Ishikawa (cell line): ENCODE results near the gene RPRD1B.

Experiments used
- CEBPB ChIP-seq: IDR thresholded peaks from 2 replicates; pipeline ENCODE4 v1.6.1; 2012
- CREB1 ChIP-seq: IDR thresholded peaks from 2 replicates; pipeline ENCODE4 v1.6.1; 2012; ENCODE audit warnings: low read depth
- EP300 ChIP-seq: IDR thresholded peaks from 2 replicates; pipeline ENCODE4 v1.6.1; 2012; ENCODE audit warnings: borderline replicate concordance
- MAX ChIP-seq: IDR thresholded peaks from 2 replicates; pipeline ENCODE4 v1.6.1; 2012
- RAD21 ChIP-seq: IDR thresholded peaks from 2 replicates; pipeline ENCODE4 v1.6.1; 2012; ENCODE audit warnings: low read depth
- REST ChIP-seq: IDR thresholded peaks from 2 replicates; pipeline ENCODE4 v1.6.1; 2012; ENCODE audit warnings: low read depth, mild to moderate bottlenecking
- TAF1 ChIP-seq: IDR thresholded peaks from 2 replicates; pipeline ENCODE4 v1.6.1; 2012; ENCODE audit warnings: low read depth, mild to moderate bottlenecking
- TCF12 ChIP-seq: IDR thresholded peaks from 2 replicates; pipeline ENCODE4 v1.6.1; 2012; ENCODE audit warnings: low read depth
- TEAD4 ChIP-seq: IDR thresholded peaks from 2 replicates; pipeline ENCODE4 v1.6.1; 2012
- USF1 ChIP-seq: IDR thresholded peaks from 2 replicates; pipeline ENCODE4 v1.6.1; 2012
- ZBTB7A ChIP-seq: IDR thresholded peaks from 2 replicates; pipeline ENCODE4 v1.6.1; 2012; ENCODE audit warnings: low read depth

GRCh38 chr20:38065764-38066375, 32.3 kb downstream of the RPRD1B start:
- TF ChIP-seq EP300 (no peak), CEBPB (no peak), RAD21 (no peak), TCF12 (no peak), TAF1 (no peak), REST (no peak), MAX (no peak), CREB1 (no peak), ZBTB7A (no peak), TEAD4 (no peak), USF1 (no peak)
